Liver (tissue), 9 donors: ENCODE results near the gene FMN1. TPM values are rescaled to one million over a fixed set of nuclear protein-coding genes. Genes with fewer than 3 reads are reported as not detected.

Source experiments
- DNase-seq: peaks from one replicate; pipeline ENCODE4 v3.0.0-alpha.2; 2017; ENCODE audit warnings: low spot score
- H3K27ac ChIP-seq, 2 donors: one replicate each; pipeline ENCODE4 v1.7.0; 2013; ENCODE audit warnings: inconsistent platforms in 2 of 2, low read length in 2 of 2, control low read depth in 1 of 2, low read depth in 1 of 2, mild to moderate bottlenecking in 1 of 2
- H3K27me3 ChIP-seq, 4 donors: one replicate each; pipeline versions ENCODE4 v1.6.1 to v1.7.0; 2013; ENCODE audit warnings: low read length in 3 of 4, inconsistent platforms in 1 of 4, mild to moderate bottlenecking in 1 of 4, moderate library complexity in 1 of 4; ENCODE audit not compliant: control insufficient read depth in 4 of 4, insufficient read depth in 4 of 4
- H3K36me3 ChIP-seq, 4 donors: one replicate each; pipeline versions ENCODE4 v1.6.1 to v1.7.0; 2013; ENCODE audit warnings: low read length in 3 of 4, mild to moderate bottlenecking in 3 of 4, low read depth in 1 of 4, moderate library complexity in 1 of 4; ENCODE audit not compliant: control insufficient read depth in 4 of 4, insufficient read depth in 3 of 4
- H3K4me1 ChIP-seq, 4 donors: one replicate each; pipeline versions ENCODE4 v1.6.1 to v1.7.0; 2013; ENCODE audit warnings: low read length in 3 of 4, mild to moderate bottlenecking in 3 of 4, moderate library complexity in 1 of 4; ENCODE audit not compliant: control insufficient read depth in 4 of 4, insufficient read depth in 4 of 4
- H3K4me3 ChIP-seq, 3 donors: one replicate each; pipeline versions ENCODE4 v1.6.1 to v1.7.0; 2013; ENCODE audit warnings: low read length in 3 of 3, control low read depth in 1 of 3, low read depth in 1 of 3, mild to moderate bottlenecking in 1 of 3
- H3K9ac ChIP-seq, 2 donors: one replicate each; pipeline ENCODE4 v1.7.0; 2013; ENCODE audit warnings: low read length in 2 of 2, mild to moderate bottlenecking in 2 of 2, moderate library complexity in 2 of 2, control low read depth in 1 of 2, low read depth in 1 of 2
- H3K9me3 ChIP-seq, 4 donors: one replicate each; pipeline versions ENCODE4 v1.6.1 to v1.7.0; 2013; ENCODE audit warnings: low read length in 3 of 4; ENCODE audit not compliant: control insufficient read depth in 4 of 4
- EGR1 ChIP-seq, 2 donors: IDR thresholded peaks; 2 replicates each; pipeline ENCODE4 v1.6.1; 2016 to 2018; ENCODE audit warnings: antibody characterized with exemption in 2 of 2, low read depth in 2 of 2
- FOXA1 ChIP-seq: IDR thresholded peaks from 2 replicates; pipeline ENCODE4 v1.6.1; 2016; ENCODE audit warnings: antibody characterized with exemption
- FOXA2 ChIP-seq: IDR thresholded peaks from 2 replicates; pipeline ENCODE4 v1.6.1; 2016; ENCODE audit warnings: antibody characterized with exemption
- GABPA ChIP-seq, 2 donors: IDR thresholded peaks in 1 of 2; conservative IDR thresholded peaks in 1 of 2; 2 replicates each; pipeline ENCODE4 v1.6.1; 2016; ENCODE audit warnings: antibody characterized with exemption in 2 of 2, mild to moderate bottlenecking in 1 of 2, moderate library complexity in 1 of 2
- HNF4A ChIP-seq, 2 donors: conservative IDR thresholded peaks; 2 replicates each; pipeline ENCODE4 v1.6.1; 2016; ENCODE audit warnings: antibody characterized with exemption in 2 of 2, mild to moderate bottlenecking in 2 of 2
- HNF4G ChIP-seq: IDR thresholded peaks from 2 replicates; pipeline ENCODE4 v1.6.1; 2016; ENCODE audit warnings: antibody characterized with exemption
- JUND ChIP-seq, 2 donors: IDR thresholded peaks; 2 replicates each; pipeline ENCODE4 v1.6.1; 2016; ENCODE audit warnings: antibody characterized with exemption in 2 of 2
- NR2F2 ChIP-seq: IDR thresholded peaks from 2 replicates; pipeline ENCODE4 v1.6.1; 2016; ENCODE audit warnings: antibody characterized with exemption
- RAD21 ChIP-seq, 2 donors: IDR thresholded peaks; 2 replicates each; pipeline ENCODE4 v1.6.1; 2016; ENCODE audit warnings: antibody characterized with exemption in 2 of 2, mild to moderate bottlenecking in 2 of 2
- RXRA ChIP-seq, 2 donors: IDR thresholded peaks; 2 replicates each; pipeline ENCODE4 v1.6.1; 2017 to 2018; ENCODE audit warnings: antibody characterized with exemption in 2 of 2, mild to moderate bottlenecking in 1 of 2
- SP1 ChIP-seq: IDR thresholded peaks from 2 replicates; pipeline ENCODE4 v1.6.1; 2018; ENCODE audit warnings: antibody characterized with exemption, mild to moderate bottlenecking
- TAF1 ChIP-seq: conservative IDR thresholded peaks from 2 replicates; pipeline ENCODE4 v1.6.1; 2016; ENCODE audit warnings: antibody characterized with exemption, mild to moderate bottlenecking
- YY1 ChIP-seq: IDR thresholded peaks from 2 replicates; pipeline ENCODE4 v1.6.1; 2016; ENCODE audit warnings: antibody characterized with exemption, mild to moderate bottlenecking
- WGBS: extraction: QIAGEN DNeasy Blood & Tissue Kit; methylation state at CpG from one replicate; pipeline ENCODE4 v1.1.7; 2013; 5-methylcytosine and 5-hydroxymethylcytosine counted together
- polyA plus RNA-seq, 2 donors: library from polyadenylated mRNA; stranded (reverse) in 1 of 2; unstranded in 1 of 2; fragments of 200-250 nt in 1 of 2; fragments of >200 nt in 1 of 2; fragmentation: Nextera tagmentation in 1 of 2; extraction: Ambion mirVana in 1 of 2; gene quantifications; one replicate each; pipeline versions ENCODE4 v1.2.1 to v1.2.3, GENCODE V29; 2013 to 2015
- total RNA-seq, 2 donors: library from RNA; depleted of rRNA; stranded (reverse); fragments of >200 nt; gene quantifications; one replicate each; pipeline ENCODE4 v1.2.3, GENCODE V29; 2014
- TF ChIP-seq, protein P1 (sequence below): fragments of 150-350 bp; IDR thresholded peaks from 2 replicates; pipeline ENCODE4 v1.5.1; 2017; ENCODE audit warnings: improper control_type of control experiment, low read depth, low read length; ENCODE audit not compliant: missing input control
- TF ChIP-seq, protein P2 (sequence below): IDR thresholded peaks from 2 replicates; pipeline ENCODE4 v1.6.1; 2016; ENCODE audit warnings: antibody characterized with exemption, mild to moderate bottlenecking
- TF ChIP-seq, protein P3 (sequence below): IDR thresholded peaks from 2 replicates; pipeline ENCODE4 v1.6.1; 2016; ENCODE audit warnings: antibody characterized with exemption
- TF ChIP-seq, protein P4 (sequence below): IDR thresholded peaks from 2 replicates; pipeline ENCODE4 v1.6.1; 2016; ENCODE audit warnings: antibody characterized with exemption
- TF ChIP-seq, protein P5 (sequence below): IDR thresholded peaks from 2 replicates; pipeline ENCODE4 v1.6.1; 2016; ENCODE audit warnings: antibody characterized with exemption
- donor health status: healthy.
- donor health status: healthy.
- donor health status: healthy.
- donor health status: healthy.
- donor health status: healthy.

Gene FMN1
- total and polyA plus RNA-seq, 4 donors, result 0.21 to 5.4 (median 0.53) TPM

DNA sequence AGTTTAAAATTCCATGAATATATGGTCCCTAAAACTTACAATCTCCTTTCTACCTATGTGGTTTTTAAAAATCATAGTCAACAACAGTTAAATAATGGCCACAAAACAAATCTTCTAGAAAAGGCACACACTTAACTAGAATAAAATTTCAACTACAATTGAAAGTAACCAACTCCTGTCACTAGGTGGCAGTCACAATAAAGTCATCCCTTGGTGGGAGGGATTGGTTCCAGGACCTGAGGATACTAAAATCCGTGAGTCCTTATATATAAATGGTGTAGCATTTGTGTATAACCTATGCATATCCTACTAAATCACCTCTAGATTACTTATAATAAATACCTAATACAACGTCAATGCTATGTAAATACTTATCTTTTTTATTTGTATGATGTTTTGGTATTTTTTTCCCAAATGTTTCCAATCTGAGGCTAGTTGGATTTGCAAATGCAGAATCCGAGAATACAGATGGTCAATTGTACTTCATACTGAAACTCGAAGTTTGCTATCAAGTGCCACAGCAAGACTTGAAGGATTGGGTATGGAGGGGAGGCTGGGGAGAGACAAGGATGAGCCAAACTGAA lies 172.6 kb downstream of the FMN1 start:
- TF ChIP-seq RAD21 (IDR thresholded peaks at IDR 0.05), result peak; percentile 68 to 73
- TF ChIP-seq, protein P1, sequence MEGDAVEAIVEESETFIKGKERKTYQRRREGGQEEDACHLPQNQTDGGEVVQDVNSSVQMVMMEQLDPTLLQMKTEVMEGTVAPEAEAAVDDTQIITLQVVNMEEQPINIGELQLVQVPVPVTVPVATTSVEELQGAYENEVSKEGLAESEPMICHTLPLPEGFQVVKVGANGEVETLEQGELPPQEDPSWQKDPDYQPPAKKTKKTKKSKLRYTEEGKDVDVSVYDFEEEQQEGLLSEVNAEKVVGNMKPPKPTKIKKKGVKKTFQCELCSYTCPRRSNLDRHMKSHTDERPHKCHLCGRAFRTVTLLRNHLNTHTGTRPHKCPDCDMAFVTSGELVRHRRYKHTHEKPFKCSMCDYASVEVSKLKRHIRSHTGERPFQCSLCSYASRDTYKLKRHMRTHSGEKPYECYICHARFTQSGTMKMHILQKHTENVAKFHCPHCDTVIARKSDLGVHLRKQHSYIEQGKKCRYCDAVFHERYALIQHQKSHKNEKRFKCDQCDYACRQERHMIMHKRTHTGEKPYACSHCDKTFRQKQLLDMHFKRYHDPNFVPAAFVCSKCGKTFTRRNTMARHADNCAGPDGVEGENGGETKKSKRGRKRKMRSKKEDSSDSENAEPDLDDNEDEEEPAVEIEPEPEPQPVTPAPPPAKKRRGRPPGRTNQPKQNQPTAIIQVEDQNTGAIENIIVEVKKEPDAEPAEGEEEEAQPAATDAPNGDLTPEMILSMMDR, result peak; percentile 47
- no peak for TF ChIP-seq FOXA1
- H3K9me3 ChIP-seq, result no peaks in the 10 kb centered on the region
- no peak for DNase-seq
- H3K27ac ChIP-seq, result no peak overlapping the region
- H3K9ac ChIP-seq, result no peak overlapping the region
- no peaks in the 10 kb centered on the region for H3K36me3 ChIP-seq
- H3K4me1 ChIP-seq, result peaks cover 0 to 5% (median 0%) of the 10 kb centered on the region in 4 donors
- no peaks in the 10 kb centered on the region for H3K27me3 ChIP-seq
- no peak overlapping the region for H3K4me3 ChIP-seq
- WGBS, result 24% methylated on average over 4 of the region's 4 CpGs

DNA sequence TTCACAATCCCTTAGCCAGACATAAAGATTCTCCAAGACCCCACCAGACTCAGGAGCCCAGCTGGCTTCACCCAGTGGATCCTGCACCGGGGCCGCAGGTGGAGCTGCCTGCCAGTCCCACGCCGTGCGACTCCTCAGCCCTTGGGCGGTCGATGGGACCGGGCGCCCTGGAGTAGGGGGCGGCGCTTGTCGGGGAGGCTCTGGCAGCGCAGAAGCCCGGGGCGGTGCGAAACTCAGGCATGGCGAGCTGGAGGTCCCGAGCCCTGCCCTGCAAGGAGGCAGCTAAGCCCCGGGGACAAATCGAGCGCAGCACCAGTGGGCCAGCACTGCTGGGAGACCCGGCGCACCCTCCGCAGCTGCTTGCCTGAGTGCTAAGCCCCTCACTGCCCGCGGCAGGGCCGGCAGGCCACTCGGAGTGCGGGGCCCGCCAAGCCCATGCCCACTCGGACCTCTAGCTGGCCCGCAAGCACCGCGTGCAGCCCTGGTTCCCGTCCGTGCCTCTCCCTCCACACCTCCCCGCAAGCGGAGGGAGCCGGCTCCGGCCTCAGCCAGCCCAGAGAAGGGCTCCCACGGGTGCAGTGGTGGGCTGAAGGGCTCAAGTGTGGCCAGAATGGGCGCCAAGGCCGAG lies 175.0 kb downstream of the FMN1 start:
- Histone ChIP-seq H3K4me1 (peaks cover 0 to 5% (median 0%) of the 10 kb centered on the region in 4 donors), H3K9me3 (no peaks in the 10 kb centered on the region), H3K9ac (no peak overlapping the region), H3K27me3 (no peaks in the 10 kb centered on the region), H3K4me3 (no peak overlapping the region), H3K36me3 (no peaks in the 10 kb centered on the region), H3K27ac (no peak overlapping the region)
- TF ChIP-seq RAD21 (IDR thresholded peaks at IDR 0.05) (no peak), SP1 (no peak), FOXA2 (no peak), JUND (IDR thresholded peaks at IDR 0.05) (no peak), NR2F2 (no peak), HNF4G (no peak), HNF4A (conservative IDR thresholded peaks at IDR 0.05) (no peak), YY1 (no peak), EGR1 (IDR thresholded peaks at IDR 0.05; ENCODE audit: low read depth in 2 of 2) (no peak), GABPA (IDR thresholded peaks at IDR 0.05 in 1 of 2, conservative IDR thresholded peaks at IDR 0.05 in 1 of 2) (no peak), FOXA1 (no peak), RXRA (IDR thresholded peaks at IDR 0.05) (no peak), TAF1 (no peak)
- TF ChIP-seq, protein P2, sequence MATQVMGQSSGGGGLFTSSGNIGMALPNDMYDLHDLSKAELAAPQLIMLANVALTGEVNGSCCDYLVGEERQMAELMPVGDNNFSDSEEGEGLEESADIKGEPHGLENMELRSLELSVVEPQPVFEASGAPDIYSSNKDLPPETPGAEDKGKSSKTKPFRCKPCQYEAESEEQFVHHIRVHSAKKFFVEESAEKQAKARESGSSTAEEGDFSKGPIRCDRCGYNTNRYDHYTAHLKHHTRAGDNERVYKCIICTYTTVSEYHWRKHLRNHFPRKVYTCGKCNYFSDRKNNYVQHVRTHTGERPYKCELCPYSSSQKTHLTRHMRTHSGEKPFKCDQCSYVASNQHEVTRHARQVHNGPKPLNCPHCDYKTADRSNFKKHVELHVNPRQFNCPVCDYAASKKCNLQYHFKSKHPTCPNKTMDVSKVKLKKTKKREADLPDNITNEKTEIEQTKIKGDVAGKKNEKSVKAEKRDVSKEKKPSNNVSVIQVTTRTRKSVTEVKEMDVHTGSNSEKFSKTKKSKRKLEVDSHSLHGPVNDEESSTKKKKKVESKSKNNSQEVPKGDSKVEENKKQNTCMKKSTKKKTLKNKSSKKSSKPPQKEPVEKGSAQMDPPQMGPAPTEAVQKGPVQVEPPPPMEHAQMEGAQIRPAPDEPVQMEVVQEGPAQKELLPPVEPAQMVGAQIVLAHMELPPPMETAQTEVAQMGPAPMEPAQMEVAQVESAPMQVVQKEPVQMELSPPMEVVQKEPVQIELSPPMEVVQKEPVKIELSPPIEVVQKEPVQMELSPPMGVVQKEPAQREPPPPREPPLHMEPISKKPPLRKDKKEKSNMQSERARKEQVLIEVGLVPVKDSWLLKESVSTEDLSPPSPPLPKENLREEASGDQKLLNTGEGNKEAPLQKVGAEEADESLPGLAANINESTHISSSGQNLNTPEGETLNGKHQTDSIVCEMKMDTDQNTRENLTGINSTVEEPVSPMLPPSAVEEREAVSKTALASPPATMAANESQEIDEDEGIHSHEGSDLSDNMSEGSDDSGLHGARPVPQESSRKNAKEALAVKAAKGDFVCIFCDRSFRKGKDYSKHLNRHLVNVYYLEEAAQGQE, result no peak
- TF ChIP-seq, protein P1, result no peak
- TF ChIP-seq, protein P3, sequence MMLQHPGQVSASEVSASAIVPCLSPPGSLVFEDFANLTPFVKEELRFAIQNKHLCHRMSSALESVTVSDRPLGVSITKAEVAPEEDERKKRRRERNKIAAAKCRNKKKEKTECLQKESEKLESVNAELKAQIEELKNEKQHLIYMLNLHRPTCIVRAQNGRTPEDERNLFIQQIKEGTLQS, result no peak
- TF ChIP-seq, protein P4, sequence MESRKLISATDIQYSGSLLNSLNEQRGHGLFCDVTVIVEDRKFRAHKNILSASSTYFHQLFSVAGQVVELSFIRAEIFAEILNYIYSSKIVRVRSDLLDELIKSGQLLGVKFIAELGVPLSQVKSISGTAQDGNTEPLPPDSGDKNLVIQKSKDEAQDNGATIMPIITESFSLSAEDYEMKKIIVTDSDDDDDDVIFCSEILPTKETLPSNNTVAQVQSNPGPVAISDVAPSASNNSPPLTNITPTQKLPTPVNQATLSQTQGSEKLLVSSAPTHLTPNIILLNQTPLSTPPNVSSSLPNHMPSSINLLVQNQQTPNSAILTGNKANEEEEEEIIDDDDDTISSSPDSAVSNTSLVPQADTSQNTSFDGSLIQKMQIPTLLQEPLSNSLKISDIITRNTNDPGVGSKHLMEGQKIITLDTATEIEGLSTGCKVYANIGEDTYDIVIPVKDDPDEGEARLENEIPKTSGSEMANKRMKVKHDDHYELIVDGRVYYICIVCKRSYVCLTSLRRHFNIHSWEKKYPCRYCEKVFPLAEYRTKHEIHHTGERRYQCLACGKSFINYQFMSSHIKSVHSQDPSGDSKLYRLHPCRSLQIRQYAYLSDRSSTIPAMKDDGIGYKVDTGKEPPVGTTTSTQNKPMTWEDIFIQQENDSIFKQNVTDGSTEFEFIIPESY, result no peak
- TF ChIP-seq, protein P5, sequence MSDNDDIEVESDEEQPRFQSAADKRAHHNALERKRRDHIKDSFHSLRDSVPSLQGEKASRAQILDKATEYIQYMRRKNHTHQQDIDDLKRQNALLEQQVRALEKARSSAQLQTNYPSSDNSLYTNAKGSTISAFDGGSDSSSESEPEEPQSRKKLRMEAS, result no peak
- 92% methylated on average over 43 of the region's 43 CpGs for WGBS
- no peak for DNase-seq
